HEK293 (cell line): ENCODE measurements around the gene RPL14.

ENCODE experiments used
- CTCF ChIA-PET: fragments of 350-600 bp; formaldehyde crosslinking; extraction: SDS; loops from one replicate; lab custom pipeline; 2021; ENCODE audit warnings: antibody characterized with exemption; lab: Yijun Ruan, JAX
- POLR2A ChIA-PET: fragments of 300-600 bp; formaldehyde crosslinking; extraction: SDS; loops from one replicate; lab custom pipeline; 2020; ENCODE audit warnings: antibody characterized with exemption, inconsistent platforms; lab: Yijun Ruan, JAX
- H3K27ac ChIP-seq: fragments of 200-500 bp; sonication (Bioruptor generic); 2 replicates; pipeline ENCODE4 v1.5.1; 2014; ENCODE audit warnings: low read depth, low read length, control low read depth, inconsistent platforms; ENCODE audit errors: extremely low read depth
- H3K36me3 ChIP-seq, 2 experiments: fragments of 200-500 bp in 1 of 2; sonication (Bioruptor generic) in 1 of 2; 1 replicate in 1 of 2; 2 replicates in 1 of 2; pipeline ENCODE4 v1.5.1; 2014 to 2017; ENCODE audit warnings: inconsistent platforms in 2 of 2, low read length in 2 of 2; ENCODE audit not compliant: control insufficient read depth in 2 of 2, insufficient read depth in 1 of 2
- H3K4me1 ChIP-seq: fragments of 200-500 bp; sonication (Bioruptor generic); 2 replicates; pipeline ENCODE4 v1.5.1; 2014; ENCODE audit warnings: mild to moderate bottlenecking, low read length, inconsistent platforms; ENCODE audit not compliant: control insufficient read depth, insufficient read depth
- H3K4me3 ChIP-seq: 2 replicates; pipeline ENCODE4 v1.5.1; 2011; ENCODE audit warnings: low read depth, mild to moderate bottlenecking, control low read depth, low read length, moderate library complexity
- H3K9me3 ChIP-seq: fragments of 200-500 bp; sonication (Bioruptor generic); 2 replicates; pipeline ENCODE4 v1.5.1; 2014; ENCODE audit warnings: low read depth, low read length, inconsistent platforms; ENCODE audit not compliant: control insufficient read depth, insufficient read depth
- GLI2 ChIP-seq: fragments of 450-650 bp; formaldehyde crosslinking; IDR thresholded peaks from 2 replicates; pipeline ENCODE4; 2017; ENCODE audit warnings: missing biosample characterization, missing genetic modification characterization, low read depth, borderline replicate concordance
- GLIS2 ChIP-seq: fragments of 450-650 bp; formaldehyde crosslinking; IDR thresholded peaks from 2 replicates; pipeline ENCODE4 v1.5.1; 2016; ENCODE audit warnings: missing biosample characterization, missing genetic modification characterization
- KLF10 ChIP-seq: fragments of 450-650 bp; IDR thresholded peaks from 2 replicates; pipeline ENCODE4 v1.5.1; 2018; ENCODE audit warnings: missing biosample characterization, mild to moderate bottlenecking, missing genetic modification characterization
- KLF9 ChIP-seq: fragments of 450-650 bp; formaldehyde crosslinking; IDR thresholded peaks from 2 replicates; pipeline ENCODE4 v1.5.1; 2016; ENCODE audit warnings: missing biosample characterization, missing genetic modification characterization, low read depth
- MYNN ChIP-seq: fragments of 450-650 bp; formaldehyde crosslinking; IDR thresholded peaks from 2 replicates; pipeline ENCODE4 v1.5.1; 2016; ENCODE audit warnings: missing biosample characterization, missing genetic modification characterization, borderline replicate concordance
- SCRT2 ChIP-seq: fragments of 450-650 bp; formaldehyde crosslinking; IDR thresholded peaks from 2 replicates; pipeline ENCODE4 v1.5.1; 2016; ENCODE audit warnings: missing biosample characterization, missing genetic modification characterization
- SP3 ChIP-seq: fragments of 450-650 bp; formaldehyde crosslinking; IDR thresholded peaks from 2 replicates; pipeline ENCODE4 v1.5.1; 2016; ENCODE audit warnings: missing biosample characterization, missing genetic modification characterization
- ZBTB20 ChIP-seq: fragments of 450-650 bp; formaldehyde crosslinking; IDR thresholded peaks from 2 replicates; pipeline ENCODE4 v1.5.1; 2016; ENCODE audit warnings: missing biosample characterization, missing genetic modification characterization
- ZBTB26 ChIP-seq: fragments of 450-650 bp; formaldehyde crosslinking; optimal IDR thresholded peaks from 2 replicates; pipeline ENCODE3; 2016; ENCODE audit warnings: missing biosample characterization, mild to moderate bottlenecking, missing genetic modification characterization
- ZBTB6 ChIP-seq: fragments of 450-650 bp; formaldehyde crosslinking; IDR thresholded peaks from 2 replicates; pipeline ENCODE4 v1.5.1; 2017; ENCODE audit warnings: missing biosample characterization, missing genetic modification characterization
- ZNF138 ChIP-seq: fragments of 450-650 bp; formaldehyde crosslinking; IDR thresholded peaks from 2 replicates; pipeline ENCODE4 v1.5.1; 2016; ENCODE audit warnings: missing biosample characterization, missing genetic modification characterization, borderline replicate concordance
- ZNF148 ChIP-seq: fragments of 450-650 bp; formaldehyde crosslinking; IDR thresholded peaks from 2 replicates; pipeline ENCODE4 v1.5.0; 2017; ENCODE audit warnings: missing biosample characterization, missing genetic modification characterization, borderline replicate concordance
- ZNF16 ChIP-seq: fragments of 450-650 bp; formaldehyde crosslinking; IDR thresholded peaks from 2 replicates; pipeline ENCODE4 v1.5.1; 2016; ENCODE audit warnings: low read depth, missing biosample characterization, missing genetic modification characterization
- ZNF175 ChIP-seq: fragments of 450-650 bp; formaldehyde crosslinking; IDR thresholded peaks from 2 replicates; pipeline ENCODE4 v1.5.1; 2016; ENCODE audit warnings: missing biosample characterization, missing genetic modification characterization
- ZNF501 ChIP-seq: fragments of 450-650 bp; formaldehyde crosslinking; IDR thresholded peaks from 2 replicates; pipeline ENCODE4 v1.5.1; 2016; ENCODE audit warnings: missing biosample characterization, missing genetic modification characterization
- ZNF561 ChIP-seq: fragments of 450-650 bp; IDR thresholded peaks from 2 replicates; pipeline ENCODE4 v1.5.1; 2018; ENCODE audit warnings: missing biosample characterization, missing genetic modification characterization, borderline replicate concordance
- ZNF76 ChIP-seq: fragments of 450-650 bp; formaldehyde crosslinking; IDR thresholded peaks from 2 replicates; pipeline ENCODE4; 2016; ENCODE audit warnings: low read depth, missing biosample characterization, missing genetic modification characterization, borderline replicate concordance
- ZSCAN30 ChIP-seq: fragments of 450-650 bp; IDR thresholded peaks from 2 replicates; pipeline ENCODE4 v1.5.1; 2018; ENCODE audit warnings: missing biosample characterization, mild to moderate bottlenecking, missing genetic modification characterization, moderate library complexity

The RPL14 gene

GRCh38 chr3:40456940-40457823, at the start of gene RPL14 (continued):
- TF ChIP-seq ZNF501 (tag by site-specific recombination) (peak; percentile 38; the same call in 1 of the 2 replicates), SCRT2 (tag by site-specific recombination) (0 out of 2 replicates have a peak, but pooled peaks have one; percentile 10), GLI2 (tag by site-specific recombination) (no peak), ZBTB6 (tag by site-specific recombination) (no peak), KLF10 (tag by site-specific recombination) (0 out of 2 replicates have a peak, but pooled peaks have one; percentile 6), ZBTB20 (tag by site-specific recombination) (peak; percentile 28; the same call in 1 of the 2 replicates), ZBTB26 (tag by site-specific recombination) (peak; percentile 89), ZSCAN30 (tag by site-specific recombination) (0 out of 2 replicates have a peak, but pooled peaks have one; percentile 30), ZNF561 (tag by site-specific recombination) (0 out of 2 replicates have a peak, but pooled peaks have one; percentile 19)
- TF ChIP-seq, all 188 proteins: peak for 20

- no peaks in the 10 kb centered on the region for H3K4me1 ChIP-seq
- no peak overlapping the region for H3K4me3 ChIP-seq
- CTCF ChIA-PET: interaction anchor here (0.6 kb wide), 1 partner anchor 31 kb away, joined by 4 read pairs; no protein-coding TSS in a partner anchor
- no peak overlapping the region for H3K27ac ChIP-seq
- POLR2A ChIA-PET: no interaction called here
- no peaks in the 10 kb centered on the region for H3K9me3 ChIP-seq
- TF ChIP-seq GLIS2 (tag by site-specific recombination) (no peak), ZNF175 (no peak), KLF9 (no peak), ZNF76 (tag by site-specific recombination) (no peak), ZNF138 (tag by site-specific recombination) (no peak), ZNF16 (tag by site-specific recombination) (no peak), ZNF148 (tag by site-specific recombination) (no peak), MYNN (tag by site-specific recombination) (no peak), SP3 (tag by site-specific recombination) (no peak)
- no peaks in the 10 kb centered on the region for H3K36me3 ChIP-seq
Measured at GRCh38 chr3:40407611-40408010, 49.5 kb upstream of the RPL14 start.
